ENCODE results near the gene CRACR2A. TPM values are rescaled to one million over a fixed set of nuclear protein-coding genes. Genes with fewer than 3 reads are reported as not detected.

Gene CRACR2A
- polyA plus RNA-seq, 1 donor from 2014 or later: 2.1 TPM

- H4K20me1 ChIP-seq (ENCODE audit: insufficient read depth): no peaks in the 10 kb centered on the region
- H3K27ac ChIP-seq (ENCODE audit: low read length): no peak overlapping the region
- no peaks in the 10 kb centered on the region for H3K9me3 ChIP-seq (ENCODE audit: low read length)
- no peaks in the 10 kb centered on the region for H3K9me2 ChIP-seq (ENCODE audit: insufficient read depth, low read length)
- H3F3A ChIP-seq (ENCODE audit: insufficient read depth, low read length, poor library complexity, severe bottlenecking): no peaks in the 10 kb centered on the region
- H3K9ac ChIP-seq (ENCODE audit: low read length): no peak overlapping the region
- no peak overlapping the region for H3K4me2 ChIP-seq (ENCODE audit: low read length)
- TF ChIP-seq RAD21 (conservative IDR thresholded peaks at IDR 0.05) (no peak), MXI1 (conservative IDR thresholded peaks at IDR 0.05; ENCODE audit: poor library complexity, severe bottlenecking) (no peak), CTCF (IDR thresholded peaks at IDR 0.05; ENCODE audit: poor library complexity, severe bottlenecking) (no peak), SMC3 (conservative IDR thresholded peaks at IDR 0.05; ENCODE audit: poor library complexity) (no peak), POLR2AphosphoS5 (IDR thresholded peaks at IDR 0.05) (no peak), EP300 (conservative IDR thresholded peaks at IDR 0.05; ENCODE audit: poor library complexity, severe bottlenecking) (no peak), TAF1 (IDR thresholded peaks at IDR 0.05; ENCODE audit: low read depth) (no peak), EZH2 (IDR thresholded peaks at IDR 0.05; ENCODE audit: borderline replicate concordance, insufficient read depth, low read length, poor library complexity, severe bottlenecking) (no peak)
- H3K27me3 ChIP-seq (ENCODE audit: insufficient read depth, low read depth, low read length): no peaks in the 10 kb centered on the region
- no peak overlapping the region for H2AFZ ChIP-seq (ENCODE audit: low read depth, low read length)
- no peak overlapping the region for H3K4me3 ChIP-seq (ENCODE audit: low read length)
- no peaks in the 10 kb centered on the region for H3K36me3 ChIP-seq (ENCODE audit: insufficient read depth, low read length)
- H3K79me2 ChIP-seq (replicated peaks; ENCODE audit: insufficient read depth, low read length): no peaks in the 10 kb centered on the region
Measured at GRCh38 chr12:3795492-3796133, 42.7 kb upstream of the CRACR2A start.

GRCh38 chr12:3795066-3795465 lies 42.2 kb upstream of the CRACR2A start:
- Histone ChIP-seq H3K4me2 (ENCODE audit: low read length) (no peak overlapping the region), H3K9me3 (ENCODE audit: low read length) (no peaks in the 10 kb centered on the region), H3F3A (ENCODE audit: insufficient read depth, low read length, poor library complexity, severe bottlenecking) (no peaks in the 10 kb centered on the region), H3K79me2 (replicated peaks; ENCODE audit: insufficient read depth, low read length) (no peaks in the 10 kb centered on the region), H3K27me3 (ENCODE audit: insufficient read depth, low read depth, low read length) (no peaks in the 10 kb centered on the region), H2AFZ (ENCODE audit: low read depth, low read length) (no peak overlapping the region), H3K9me2 (ENCODE audit: insufficient read depth, low read length) (no peaks in the 10 kb centered on the region), H3K4me3 (ENCODE audit: low read length) (no peak overlapping the region), H3K9ac (ENCODE audit: low read length) (no peak overlapping the region), H3K27ac (ENCODE audit: low read length) (no peak overlapping the region), H4K20me1 (ENCODE audit: insufficient read depth) (no peaks in the 10 kb centered on the region), H3K36me3 (ENCODE audit: insufficient read depth, low read length) (no peaks in the 10 kb centered on the region)
- TF ChIP-seq REST (IDR thresholded peaks at IDR 0.05; ENCODE audit: borderline replicate concordance) (no peak), MXI1 (conservative IDR thresholded peaks at IDR 0.05; ENCODE audit: poor library complexity, severe bottlenecking) (no peak), SMC3 (conservative IDR thresholded peaks at IDR 0.05; ENCODE audit: poor library complexity) (no peak), CTCF (IDR thresholded peaks at IDR 0.05; ENCODE audit: poor library complexity, severe bottlenecking) (no peak), RAD21 (conservative IDR thresholded peaks at IDR 0.05) (no peak), POLR2AphosphoS5 (IDR thresholded peaks at IDR 0.05) (no peak), EZH2 (IDR thresholded peaks at IDR 0.05; ENCODE audit: borderline replicate concordance, insufficient read depth, low read length, poor library complexity, severe bottlenecking) (no peak)

Measured in neural cell (in vitro differentiated cells).